Activated T-helper 1 cell treated with anti-CD3 and anti-CD28 coated beads, Interleukin-12 subunit alpha, Interleukin-12 subunit beta, Interleukin-2, Interleukin-4 antibody, amounts not matched to agents 30 ng/mL and 10 ng/mL and 1 ng/mL, durations not matched to agents 14 hours and 24 hours and 36 hours (primary cell): ENCODE data around the gene EOLA2. TPM values are rescaled to one million over a fixed set of nuclear protein-coding genes. Genes with fewer than 3 reads are reported as not detected.
A peak's percentile ranks its signal among the peaks of the same experiment; 100 is the strongest.
"Not testable (repeated sequence)": the region's sequence is repeated elsewhere in the genome, so short reads cannot be mapped to it uniquely, and the experiment has no call there.

Source experiments
- DNase-seq: peaks from one replicate; pipeline ENCODE4 v3.0.0; 2021; ENCODE audit warnings: low spot score
- H3K27ac Mint-ChIP-seq: one replicate; pipeline ENCODE4 v1.8.0; 2021; ENCODE audit warnings: mild to moderate bottlenecking, mixed read lengths
- H3K27me3 Mint-ChIP-seq: one replicate; pipeline ENCODE4 v1.8.0; 2022; ENCODE audit warnings: mild to moderate bottlenecking, moderate library complexity, mixed read lengths; ENCODE audit not compliant: insufficient read depth
- H3K36me3 Mint-ChIP-seq: one replicate; pipeline ENCODE4 v1.8.0; 2021; ENCODE audit warnings: low read depth, mixed read lengths
- H3K4me1 Mint-ChIP-seq: one replicate; pipeline ENCODE4 v1.8.0; 2021; ENCODE audit warnings: low read depth, mixed read lengths
- H3K4me3 Mint-ChIP-seq: one replicate; pipeline ENCODE4 v1.8.0; 2021; ENCODE audit warnings: mild to moderate bottlenecking, moderate library complexity, mixed read lengths
- H3K9me3 Mint-ChIP-seq: one replicate; pipeline ENCODE4 v1.8.0; 2021; ENCODE audit warnings: mixed read lengths
- intact Hi-C: fragments of 100-400 bp; cut with micrococcal nuclease; formaldehyde crosslinking; loops from one replicate; pipeline ENCODE4 v1.15.1; 2024
- total RNA-seq: library from RNA; stranded (reverse); gene quantifications from 2 replicates; pipeline ENCODE4 v1.2.3, GENCODE V29; 2022

The EOLA2 gene
- 54.2 and 63.3 TPM in 2 replicates for total RNA-seq

DNA sequence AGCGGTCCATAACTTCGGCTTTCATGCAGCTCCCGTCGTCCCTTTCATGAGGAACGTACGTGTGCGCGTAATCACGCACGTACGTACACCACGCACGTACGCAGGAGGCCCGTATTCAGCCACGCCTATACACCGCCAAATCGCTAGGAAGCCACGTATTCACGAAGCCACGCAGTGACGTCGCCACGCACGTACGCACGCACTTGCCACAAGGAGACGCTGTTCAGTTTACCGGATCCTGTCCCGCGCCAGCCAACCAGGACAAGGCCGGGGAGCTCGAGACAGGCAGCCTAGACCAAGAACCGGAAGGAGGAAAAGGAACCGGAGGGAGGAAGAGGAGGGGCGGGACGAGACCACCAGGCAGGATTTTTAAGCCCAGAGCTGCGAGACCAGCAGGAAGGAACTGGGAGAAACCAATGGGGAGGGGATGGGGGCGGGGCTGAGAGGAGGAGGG lies at the start of gene EOLA2:
Gene EOLA2, minus strand, starts transcription at position 65 of the 454 bp plus-strand sequence. CDS start 4,617 bp downstream, outside the sequence.
- intact Hi-C loops, result loop anchor here (2.0 to 10.0 kb wide), 4 partner anchors 66 to 1456 kb away; partner anchors contain the start of genes CD99L2, MTMR1 and VMA21

DNA sequence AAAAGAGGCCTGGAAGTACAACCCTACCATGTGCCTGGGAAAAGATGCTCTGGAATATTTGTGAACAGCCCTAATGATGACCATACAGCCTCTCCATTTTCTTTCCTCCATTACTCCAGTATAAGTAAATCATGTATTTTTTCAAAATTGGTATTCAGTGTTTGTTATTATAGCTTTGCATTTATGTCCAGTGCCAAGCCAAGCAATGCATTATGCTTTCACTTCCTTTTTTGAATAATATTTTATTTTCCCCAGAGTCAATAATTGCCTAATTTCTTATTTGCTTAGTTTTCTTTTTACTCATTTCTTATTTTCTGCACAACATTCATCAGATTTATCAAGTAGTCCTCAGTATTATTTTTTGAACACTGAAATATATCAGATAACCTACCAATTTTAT lies 49.3 kb upstream of the EOLA2 start:
- Mint-ChIP-seq H3K4me3 (no peak overlapping the region), H3K4me1 (no peaks in the 10 kb centered on the region), H3K27me3 (no peaks in the 10 kb centered on the region), H3K9me3 (no peaks in the 10 kb centered on the region), H3K27ac (no peak overlapping the region), H3K36me3 (no peaks in the 10 kb centered on the region)
- intact Hi-C loops, result no loop called here
- no peak for DNase-seq

More for the DNA sequence above, at the start of gene EOLA2:
- peak within 1 kb of the TSS; percentile 92 for H3K4me3 Mint-ChIP-seq
- peak within 1 kb of the TSS; percentile 100 for H3K27ac Mint-ChIP-seq
- no peaks in the 10 kb centered on the region for H3K27me3 Mint-ChIP-seq
- peak; percentile 89 for DNase-seq
- no peaks in the 10 kb centered on the region for H3K9me3 Mint-ChIP-seq
- peaks cover 4% of the 10 kb centered on the region for H3K4me1 Mint-ChIP-seq
- H3K36me3 Mint-ChIP-seq, result peaks cover 7% of the 10 kb centered on the region

DNA sequence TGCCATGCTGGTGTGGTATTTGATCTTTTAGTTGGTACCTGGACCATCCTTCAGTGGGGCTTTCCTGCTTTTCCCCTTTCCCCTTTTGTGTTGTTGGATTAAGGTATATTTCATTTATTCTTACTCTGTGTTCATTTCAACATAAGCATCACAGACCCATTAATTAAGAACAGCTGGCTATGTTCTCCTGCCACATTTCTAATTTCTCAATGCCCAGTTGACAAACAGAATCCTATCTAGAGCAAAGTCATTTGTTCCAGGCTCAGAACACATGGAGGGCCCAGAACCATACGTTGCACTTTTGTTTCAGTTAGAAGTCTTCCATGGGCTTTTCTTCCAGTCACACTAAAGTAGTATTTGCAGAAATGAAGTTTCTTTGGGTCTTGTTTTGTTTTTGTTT lies 46.1 kb upstream of the EOLA2 start:
- intact Hi-C loops, result no loop called here
- no peak for DNase-seq
- Mint-ChIP-seq H3K4me1 (no peaks in the 10 kb centered on the region), H3K27ac (no peak overlapping the region), H3K36me3 (no peaks in the 10 kb centered on the region), H3K27me3 (peaks cover 2% of the 10 kb centered on the region), H3K4me3 (no peak overlapping the region), H3K9me3 (no peaks in the 10 kb centered on the region)

DNA sequence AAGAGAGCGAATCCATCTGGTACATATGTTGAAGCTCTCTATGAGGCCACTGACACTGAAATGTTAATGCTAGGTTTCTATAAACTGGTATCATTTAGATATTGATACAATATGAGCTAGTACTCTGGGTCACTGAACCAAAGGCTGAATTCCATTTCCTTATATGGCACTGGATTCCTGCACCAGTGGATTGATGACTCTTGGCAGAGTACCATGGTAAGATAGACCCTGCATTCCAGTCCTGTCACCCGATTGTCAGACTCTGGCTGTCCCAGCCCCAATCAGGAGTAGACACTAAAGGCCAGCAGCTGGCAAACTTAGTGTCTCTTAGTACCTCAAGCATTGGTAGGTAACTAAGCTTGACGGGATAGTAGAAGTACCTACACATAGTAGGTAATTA lies 44.0 kb upstream of the EOLA2 start:
- Mint-ChIP-seq H3K4me3 (no peak overlapping the region), H3K36me3 (no peaks in the 10 kb centered on the region), H3K27ac (no peak overlapping the region), H3K27me3 (peaks cover 2% of the 10 kb centered on the region), H3K4me1 (no peaks in the 10 kb centered on the region), H3K9me3 (no peaks in the 10 kb centered on the region)
- intact Hi-C loops, result no loop called here
- no peak for DNase-seq

DNA sequence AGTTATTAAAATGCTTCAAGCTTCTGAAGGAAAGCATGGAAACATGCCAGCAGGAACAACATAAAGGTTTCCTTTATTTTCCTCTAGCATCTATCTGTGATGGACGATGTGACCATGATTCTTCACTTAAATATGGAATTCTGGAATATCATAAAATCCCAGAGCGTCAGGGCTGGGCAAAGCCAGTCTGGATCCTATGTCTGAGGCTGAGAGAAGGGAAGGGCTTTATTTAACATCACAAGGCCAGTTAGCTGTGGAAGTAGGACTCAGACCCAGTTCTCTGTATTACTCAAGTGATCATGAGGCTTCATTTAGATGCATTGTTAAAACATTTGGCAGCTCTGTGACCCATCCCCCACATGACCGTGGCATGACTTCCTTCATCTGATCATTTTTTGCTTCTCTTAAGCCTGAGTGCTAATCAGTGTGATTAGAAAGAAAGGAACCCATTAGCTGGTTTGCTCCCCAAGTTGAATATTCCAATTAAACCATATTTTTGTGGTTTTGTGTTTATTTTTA lies 40.9 kb upstream of the EOLA2 start:
- Mint-ChIP-seq H3K4me3 (no peak overlapping the region), H3K4me1 (no peaks in the 10 kb centered on the region), H3K27me3 (peaks cover 2% of the 10 kb centered on the region), H3K27ac (no peak overlapping the region), H3K36me3 (peaks cover 2% of the 10 kb centered on the region), H3K9me3 (no peaks in the 10 kb centered on the region)
- DNase-seq, result no peak
- intact Hi-C loops, result no loop called here

DNA sequence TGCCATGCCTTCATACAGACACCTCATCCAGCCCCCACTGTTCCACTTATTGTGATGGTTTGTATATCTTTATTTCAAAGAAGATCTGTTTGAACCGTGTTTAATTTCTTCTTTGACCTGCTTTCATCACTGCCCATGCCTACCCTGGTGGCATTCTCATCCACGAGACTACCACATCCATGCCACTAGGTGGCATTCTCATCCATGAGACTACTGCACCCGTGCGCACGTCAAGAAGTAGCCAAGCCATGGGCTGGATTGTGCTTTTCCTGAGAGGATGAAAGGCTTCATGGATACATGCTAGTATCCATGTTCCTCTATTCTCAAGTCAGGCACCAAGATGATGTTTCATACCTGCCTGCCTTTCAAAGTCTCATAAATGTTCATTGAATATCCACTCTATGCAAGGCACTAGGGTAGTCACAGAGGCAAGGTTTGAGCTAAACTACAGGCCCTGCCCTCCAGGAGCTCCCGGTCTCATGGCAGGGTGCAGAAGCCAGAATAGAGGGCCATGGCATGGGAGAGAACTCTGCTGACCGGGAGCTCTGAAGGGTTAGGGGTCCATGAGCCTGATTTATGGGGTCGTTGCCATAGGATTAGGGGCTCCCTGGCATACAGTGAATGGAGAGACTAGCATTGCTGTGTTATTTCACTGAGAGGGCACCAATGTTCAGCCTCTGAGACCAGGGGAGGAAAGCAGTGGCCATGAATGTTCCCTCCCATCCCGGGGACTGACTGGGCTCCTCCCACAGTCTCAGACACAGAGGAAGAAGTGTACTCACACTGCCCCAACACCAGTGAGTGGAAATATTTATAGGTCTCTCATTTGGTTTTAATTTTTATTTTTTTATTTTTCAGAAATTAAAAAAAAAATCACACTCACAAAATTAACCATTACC lies 24.8 kb upstream of the EOLA2 start:
- H3K27me3 Mint-ChIP-seq, result no peaks in the 10 kb centered on the region

DNA sequence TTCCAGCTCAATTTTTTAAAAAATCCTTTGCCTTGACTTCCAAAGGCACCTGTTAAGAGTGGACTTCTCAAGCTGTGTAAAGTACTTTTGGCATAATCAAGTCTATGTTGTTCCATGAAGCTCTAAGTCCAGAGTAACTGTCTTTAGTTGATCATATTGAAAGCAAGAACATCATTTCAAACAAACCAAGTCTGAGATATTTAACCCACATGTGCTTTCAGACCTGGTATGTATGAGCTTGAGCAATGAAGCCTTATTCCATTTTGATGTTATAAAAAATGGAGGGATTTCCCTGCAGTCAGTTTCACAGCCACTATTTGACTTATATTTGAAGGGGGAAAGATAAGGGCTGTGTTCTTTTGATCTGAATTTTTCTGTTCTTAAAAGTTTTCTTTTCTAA lies 23.7 kb upstream of the EOLA2 start:
- H3K27me3 Mint-ChIP-seq, result no peaks in the 10 kb centered on the region
- DNase-seq, result no peak
- peaks cover 20% of the 10 kb centered on the region for H3K36me3 Mint-ChIP-seq
- H3K4me3 Mint-ChIP-seq, result no peak overlapping the region
- intact Hi-C loops, result loop anchor here (2.0 to 5.0 kb wide), 4 partner anchors 401 to 755 kb away; partner anchors contain the start of gene MAMLD1
- no peak overlapping the region for H3K27ac Mint-ChIP-seq
- no peaks in the 10 kb centered on the region for H3K4me1 Mint-ChIP-seq
- H3K9me3 Mint-ChIP-seq, result no peaks in the 10 kb centered on the region

More for the DNA sequence above, 24.8 kb upstream of the EOLA2 start:
- Mint-ChIP-seq H3K9me3 (no peaks in the 10 kb centered on the region), H3K4me1 (no peaks in the 10 kb centered on the region), H3K27ac (no peak overlapping the region), H3K4me3 (no peak overlapping the region), H3K36me3 (peaks cover 20% of the 10 kb centered on the region)
- no peak for DNase-seq
- intact Hi-C loops, result loop anchor here (1.0 to 5.0 kb wide), 5 partner anchors 400 to 754 kb away; partner anchors contain the start of gene MAMLD1

DNA sequence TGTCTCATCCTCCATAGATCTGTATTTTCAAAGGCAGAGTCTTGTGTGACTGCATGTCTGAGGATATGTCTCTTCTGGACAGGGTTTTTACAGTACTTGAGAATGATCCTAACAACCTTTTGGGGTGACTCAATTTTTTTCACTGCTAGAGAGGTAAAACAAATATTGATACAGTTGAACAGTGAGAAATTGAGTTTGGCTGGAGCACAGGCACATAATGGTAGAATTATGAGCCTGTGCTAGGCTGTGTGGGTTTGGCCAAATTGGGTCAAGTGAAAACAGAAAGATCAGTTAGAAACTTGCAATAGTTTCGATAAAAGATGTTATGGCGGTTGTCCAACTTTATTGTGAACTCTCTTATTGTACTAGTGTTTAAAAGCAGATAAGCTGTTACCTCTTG lies 23.3 kb upstream of the EOLA2 start:
- H3K27me3 Mint-ChIP-seq, result no peaks in the 10 kb centered on the region
- H3K4me3 Mint-ChIP-seq, result no peak overlapping the region
- no peaks in the 10 kb centered on the region for H3K4me1 Mint-ChIP-seq
- peaks cover 20% of the 10 kb centered on the region for H3K36me3 Mint-ChIP-seq
- H3K9me3 Mint-ChIP-seq, result no peaks in the 10 kb centered on the region
- intact Hi-C loops, result loop anchor here (5.0 kb wide), 1 partner anchor 626 kb away; no protein-coding TSS in a partner anchor
- no peak for DNase-seq
- no peak overlapping the region for H3K27ac Mint-ChIP-seq

DNA sequence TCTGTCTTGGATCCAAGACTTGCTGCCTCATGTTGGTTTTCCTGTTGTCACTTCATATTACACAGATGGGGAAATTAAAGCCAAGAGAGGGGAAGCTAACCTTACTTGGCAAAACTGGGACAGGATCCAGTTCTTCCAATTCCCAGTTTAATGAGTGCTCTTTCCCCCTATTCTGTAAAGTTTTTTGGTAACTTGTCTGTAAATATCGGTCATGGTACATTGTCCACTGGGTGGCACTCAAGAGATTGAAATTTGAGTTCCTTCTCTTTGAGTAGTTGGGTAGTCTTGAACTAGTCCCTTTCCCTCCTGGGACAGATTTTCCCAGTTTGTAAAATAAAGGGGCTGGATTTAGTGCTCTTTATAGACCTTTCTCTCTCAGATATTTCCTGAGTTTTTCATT lies 12.4 kb upstream of the EOLA2 start:
- Mint-ChIP-seq H3K27me3 (no peaks in the 10 kb centered on the region), H3K4me3 (no peak overlapping the region), H3K36me3 (peaks cover 12% of the 10 kb centered on the region), H3K9me3 (no peaks in the 10 kb centered on the region), H3K27ac (no peak overlapping the region), H3K4me1 (no peaks in the 10 kb centered on the region)
- no peak for DNase-seq
- intact Hi-C loops, result no loop called here

DNA sequence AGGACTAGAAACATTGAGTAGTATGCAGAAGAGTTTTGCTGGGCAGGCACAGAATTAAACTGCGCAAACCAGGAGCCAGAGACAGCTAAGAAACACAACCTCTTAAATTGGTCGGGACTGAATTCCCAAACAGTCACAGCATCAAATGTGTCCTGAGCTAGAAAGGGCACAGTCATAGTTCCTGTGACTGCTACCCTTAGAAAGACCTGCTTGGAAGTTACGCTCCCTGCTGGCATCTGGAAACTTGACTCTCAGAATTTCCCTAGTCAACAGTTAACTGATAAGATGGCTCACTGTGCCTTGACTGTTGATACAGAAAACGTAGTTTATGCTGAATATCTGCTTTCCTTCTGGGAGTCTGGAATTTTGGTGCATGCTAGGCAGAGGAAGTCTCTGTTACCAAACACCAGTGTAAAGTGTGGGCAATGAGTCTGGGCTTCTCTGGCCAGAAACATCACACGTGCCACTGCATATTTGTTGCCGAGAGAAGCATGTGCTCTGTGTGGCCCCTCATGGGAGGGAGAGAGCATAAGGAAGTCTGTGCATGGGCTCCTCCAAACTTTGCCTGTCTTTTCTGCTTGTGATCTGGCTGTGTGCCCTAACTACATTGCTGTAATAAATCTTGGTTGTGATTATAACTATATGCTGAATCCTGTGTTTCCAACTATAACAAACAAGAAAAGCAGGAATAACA lies 11.6 kb upstream of the EOLA2 start:
- Mint-ChIP-seq H3K4me3 (no peak overlapping the region), H3K27ac (no peak overlapping the region), H3K36me3 (peaks cover 13% of the 10 kb centered on the region), H3K4me1 (no peaks in the 10 kb centered on the region), H3K9me3 (no peaks in the 10 kb centered on the region), H3K27me3 (no peaks in the 10 kb centered on the region)
- DNase-seq, result no peak
- intact Hi-C loops, result loop anchor here (10.0 kb wide), 3 partner anchors 535 to 1035 kb away; partner anchors contain the start of gene HMGB3

DNA sequence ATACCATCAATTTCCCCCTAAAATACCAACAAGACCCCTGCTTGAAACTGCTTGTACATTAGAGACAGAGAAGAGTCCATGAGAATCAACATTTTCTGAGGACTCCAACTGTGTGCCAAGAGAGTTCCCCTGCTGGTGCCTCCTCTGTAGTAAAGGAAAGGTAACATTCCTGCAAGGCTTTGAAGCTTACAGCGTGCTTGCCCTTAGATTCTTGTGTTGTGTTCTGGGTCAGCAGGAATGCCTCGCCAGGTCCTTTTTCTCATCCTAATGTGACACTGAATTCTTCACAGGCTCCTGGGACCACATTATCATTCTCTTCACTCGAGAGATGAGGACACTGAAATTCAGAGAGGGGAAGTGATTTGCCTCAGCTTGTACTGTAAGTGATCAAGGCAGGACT lies 9.7 kb upstream of the EOLA2 start:
- Mint-ChIP-seq H3K4me1 (no peaks in the 10 kb centered on the region), H3K36me3 (peaks cover 12% of the 10 kb centered on the region), H3K4me3 (no peak overlapping the region), H3K27me3 (no peaks in the 10 kb centered on the region), H3K27ac (no peak overlapping the region), H3K9me3 (no peaks in the 10 kb centered on the region)
- intact Hi-C loops, result loop anchor here (10.0 kb wide), 3 partner anchors 537 to 1037 kb away; partner anchors contain the start of gene HMGB3
- DNase-seq, result no peak

DNA sequence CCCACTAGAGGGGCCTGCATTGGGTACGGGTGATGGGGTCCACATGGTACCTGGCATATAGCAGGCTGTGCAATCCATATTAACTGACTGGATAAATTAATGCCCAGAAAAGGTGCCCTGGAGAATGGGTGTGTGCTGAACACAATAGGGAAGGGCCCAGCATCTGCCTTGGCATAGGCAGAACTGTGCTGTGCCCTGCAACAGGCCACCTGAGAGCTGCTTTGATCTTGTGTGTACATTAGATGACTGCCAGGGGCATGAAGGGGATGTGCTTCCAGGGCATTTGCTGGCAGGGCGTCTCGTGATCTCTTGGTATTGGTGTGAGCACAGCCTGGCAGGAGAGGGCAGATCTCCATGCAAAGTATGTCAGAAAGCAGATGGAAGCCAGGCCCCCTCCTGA lies 8.6 kb upstream of the EOLA2 start:
- H3K4me3 Mint-ChIP-seq, H3K4me1 Mint-ChIP-seq, H3K27me3 Mint-ChIP-seq, DNase-seq, H3K27ac Mint-ChIP-seq, H3K9me3 Mint-ChIP-seq: not testable (repeated sequence)
- H3K36me3 Mint-ChIP-seq, result peaks cover 12% of the 10 kb centered on the region
- intact Hi-C loops, result loop anchor here (10.0 kb wide), 3 partner anchors 538 to 1038 kb away; partner anchors contain the start of gene HMGB3
